Measurements from ENCODE around the gene ABCA2.

The ABCA2 gene

DNA sequence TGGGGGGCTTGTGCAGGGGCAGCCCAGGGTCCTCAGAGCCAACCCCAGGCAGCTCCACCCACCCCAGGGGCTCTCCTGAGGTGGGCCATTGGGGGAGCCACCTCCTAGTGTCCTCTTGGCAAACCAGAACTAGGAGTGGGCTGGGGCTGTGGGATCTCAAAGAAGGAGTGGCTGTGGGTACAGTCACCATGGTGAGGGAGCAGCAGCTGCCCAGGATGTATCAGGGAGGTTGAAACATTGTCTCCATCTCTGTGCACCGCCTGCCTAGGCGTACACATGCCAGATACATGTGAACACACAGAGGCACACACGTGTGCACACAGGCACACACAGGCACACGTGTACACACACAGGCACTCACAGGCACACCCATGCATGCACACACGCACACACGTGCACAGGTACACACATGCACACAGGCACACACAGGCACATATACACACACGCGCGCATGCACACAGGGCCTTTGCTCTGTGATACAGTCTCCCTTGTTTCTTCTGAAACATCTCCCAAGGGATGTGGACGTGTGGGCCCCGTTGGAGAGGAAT, 65.3 kb downstream of the ABCA2 start:
- no peak for DNase-seq (ENCODE audit: low read depth)

DNA sequence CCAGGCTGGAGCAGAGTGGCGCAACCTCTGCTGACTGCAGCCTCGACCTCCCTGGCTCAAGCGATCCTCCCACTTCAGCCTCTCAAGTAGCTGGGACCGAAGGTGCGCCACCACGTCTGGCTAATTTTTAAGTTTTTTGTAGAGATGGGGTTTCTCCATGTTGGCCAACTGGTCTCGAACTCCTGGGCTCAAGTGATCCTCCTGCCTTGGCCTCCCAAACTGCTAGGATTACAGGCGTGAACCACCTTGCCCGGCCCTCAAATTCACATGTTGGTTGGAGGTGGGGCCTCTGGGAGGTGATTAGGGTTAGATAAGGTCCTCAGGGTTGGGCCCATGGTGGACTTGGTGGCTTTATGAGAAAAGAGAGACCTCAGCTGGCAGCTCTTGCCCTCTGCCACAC, 65.9 kb downstream of the ABCA2 start:
- no peak for DNase-seq (ENCODE audit: low read depth)

DNA sequence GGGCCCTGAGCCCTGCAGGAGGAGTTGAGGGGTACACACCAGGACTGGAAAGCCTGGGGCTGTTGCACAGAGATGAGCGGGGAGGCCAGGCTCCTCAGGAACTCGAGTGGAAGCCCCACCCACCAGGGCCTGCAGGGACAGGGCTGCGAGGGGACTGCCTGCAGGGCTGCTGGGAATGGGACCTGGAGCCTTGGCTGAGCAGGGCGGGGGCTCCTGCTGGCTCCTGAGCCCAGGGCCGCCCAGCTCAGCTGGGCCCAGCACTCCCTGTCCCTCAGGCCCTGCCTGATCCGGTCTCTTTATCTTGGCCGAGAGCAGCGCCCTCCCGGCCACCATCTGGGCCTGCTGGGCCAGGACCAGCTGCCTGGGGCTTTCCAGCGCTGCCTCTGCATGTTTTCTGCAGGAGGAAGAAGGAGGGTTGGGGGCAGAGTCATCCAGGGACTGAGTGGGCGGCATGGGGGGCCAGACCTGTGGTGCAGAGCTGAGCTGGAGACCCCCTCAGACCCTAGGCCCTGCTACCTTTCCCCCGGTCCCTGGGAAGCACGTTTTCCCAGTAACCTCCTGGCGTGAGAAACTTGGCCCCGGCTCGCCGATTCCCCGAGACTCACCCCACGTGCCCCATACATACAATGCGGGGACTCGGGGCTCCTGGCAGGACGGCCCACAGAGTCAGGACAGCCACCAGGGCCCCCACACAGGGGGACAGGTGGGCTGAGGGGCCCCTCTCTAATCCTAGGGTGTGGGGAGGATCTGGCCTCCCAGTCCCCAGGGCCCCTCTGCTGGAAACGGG, 66.6 kb downstream of the ABCA2 start:
- DNase-seq (ENCODE audit: low read depth): no peak

DNA sequence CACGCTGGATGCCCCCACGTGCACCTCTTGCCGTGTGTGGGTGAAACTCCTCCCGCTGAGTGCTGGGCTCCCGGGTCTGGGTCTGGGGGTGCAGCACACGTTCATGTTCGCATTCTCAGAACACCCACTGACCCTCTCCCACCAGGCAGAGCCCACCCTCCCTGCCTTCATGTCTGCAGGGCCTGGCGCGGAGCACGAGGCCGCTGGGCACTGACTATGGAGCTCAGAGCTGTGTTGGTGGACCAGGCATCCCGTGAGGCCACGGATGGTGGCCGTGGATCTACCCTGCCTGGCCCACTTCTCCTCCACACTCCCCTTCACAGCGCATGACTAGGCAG, 67.1 kb downstream of the ABCA2 start:
- DNase-seq (ENCODE audit: low read depth): no peak

DNA sequence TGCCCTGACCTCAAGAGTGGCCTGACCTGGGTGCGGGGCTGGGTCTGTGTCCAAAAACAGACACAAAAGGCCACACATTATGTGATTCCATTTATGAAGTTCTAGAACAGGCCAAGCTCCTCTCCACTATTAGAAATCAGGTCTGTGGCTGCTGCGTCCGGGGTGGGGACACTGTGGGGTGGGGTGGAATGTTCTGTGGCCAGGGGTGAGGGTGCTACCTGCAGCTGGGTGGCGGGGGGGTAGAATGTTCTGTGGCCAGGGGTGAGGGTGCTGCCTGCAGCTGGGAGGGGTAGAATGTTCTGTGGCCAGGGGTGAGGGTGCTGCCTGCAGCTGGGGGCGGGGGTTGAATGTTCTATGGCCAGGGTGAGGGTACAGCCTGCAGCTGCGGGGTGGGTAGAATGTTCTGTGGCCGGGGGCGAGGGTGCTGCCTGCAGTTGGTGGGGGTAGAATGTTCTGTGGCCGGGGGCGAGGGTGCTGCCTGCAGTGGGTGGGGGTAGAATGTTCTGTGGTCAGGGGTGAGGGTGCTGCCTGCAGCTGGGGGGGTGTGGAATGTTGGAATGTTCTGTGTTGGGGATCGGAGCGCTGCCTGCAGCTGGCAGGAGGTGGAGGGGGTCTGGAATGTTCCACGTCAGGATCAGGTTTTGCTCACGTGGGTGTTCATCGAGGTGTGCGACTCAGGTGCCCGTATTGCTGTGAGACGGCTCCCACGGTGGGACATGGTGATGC, 67.7 kb downstream of the ABCA2 start:
- no peak for DNase-seq (ENCODE audit: low read depth)

DNA sequence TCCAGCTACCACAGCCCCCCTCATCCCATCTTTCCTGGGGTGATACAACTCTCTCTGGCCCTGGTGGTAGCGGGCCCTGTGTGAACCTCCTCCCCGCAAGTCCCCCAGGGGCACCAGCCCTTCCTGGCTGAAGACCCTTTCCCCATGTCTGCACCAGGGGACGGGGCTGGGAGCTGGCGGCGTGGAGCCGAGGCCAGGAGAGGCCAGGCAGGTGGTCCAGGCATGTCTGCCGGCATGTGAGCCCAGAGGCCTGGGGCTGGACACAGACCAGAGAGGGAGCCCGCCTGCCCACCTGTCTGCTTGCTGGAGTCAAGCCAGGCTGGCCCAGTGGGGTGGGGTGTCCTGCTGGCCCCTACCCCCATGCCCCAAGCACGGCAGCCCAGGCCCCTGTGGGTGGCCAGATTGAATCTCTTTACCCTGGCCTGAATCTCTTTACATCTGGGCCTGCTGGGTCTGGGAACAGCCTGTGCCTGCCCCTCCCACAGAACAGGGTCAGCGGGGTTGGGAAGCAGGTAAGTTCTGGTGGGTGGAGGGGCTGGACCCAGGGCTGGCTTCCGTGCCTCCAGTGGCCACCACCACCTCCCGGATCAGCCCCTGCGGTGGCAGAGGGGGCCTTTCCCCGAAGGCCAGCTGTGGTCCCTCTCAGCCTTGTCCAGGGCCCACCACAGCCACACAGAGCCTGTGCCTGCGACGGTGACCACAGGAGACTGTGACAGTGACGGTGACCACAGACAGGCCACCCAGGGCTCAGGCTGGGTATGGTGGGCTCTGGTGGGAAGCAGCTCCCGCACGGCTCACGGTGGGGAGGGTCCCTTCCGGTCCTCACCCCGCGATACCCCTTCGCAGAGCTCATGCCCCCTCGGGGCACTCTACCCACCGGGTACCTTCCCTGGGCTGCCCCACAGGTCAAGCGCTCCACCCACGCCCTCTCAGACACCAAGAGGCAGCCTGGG, 68.9 kb downstream of the ABCA2 start:
- DNase-seq (ENCODE audit: low read depth): no peak

DNA sequence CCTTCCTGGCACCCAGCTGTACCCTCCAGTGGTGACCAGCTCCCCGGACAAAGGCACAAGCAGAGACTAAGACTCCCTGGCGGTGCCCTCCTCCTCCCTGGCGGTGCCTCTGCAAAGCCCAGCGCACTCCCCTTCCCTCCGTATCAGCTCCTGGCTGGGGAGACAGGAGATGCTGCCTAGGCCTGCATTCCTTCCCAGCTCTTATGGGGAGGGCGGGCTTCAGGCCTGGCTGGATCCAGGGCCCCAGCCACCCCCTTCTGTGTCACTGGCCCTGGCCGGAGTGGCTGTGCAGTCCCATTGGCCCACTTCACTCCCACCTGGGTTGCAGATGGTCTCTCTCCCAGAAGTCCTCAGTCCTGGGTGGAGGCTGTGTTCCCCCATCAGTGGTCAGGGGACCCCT, 69.6 kb downstream of the ABCA2 start:
- DNase-seq (ENCODE audit: low read depth): no peak

DNA sequence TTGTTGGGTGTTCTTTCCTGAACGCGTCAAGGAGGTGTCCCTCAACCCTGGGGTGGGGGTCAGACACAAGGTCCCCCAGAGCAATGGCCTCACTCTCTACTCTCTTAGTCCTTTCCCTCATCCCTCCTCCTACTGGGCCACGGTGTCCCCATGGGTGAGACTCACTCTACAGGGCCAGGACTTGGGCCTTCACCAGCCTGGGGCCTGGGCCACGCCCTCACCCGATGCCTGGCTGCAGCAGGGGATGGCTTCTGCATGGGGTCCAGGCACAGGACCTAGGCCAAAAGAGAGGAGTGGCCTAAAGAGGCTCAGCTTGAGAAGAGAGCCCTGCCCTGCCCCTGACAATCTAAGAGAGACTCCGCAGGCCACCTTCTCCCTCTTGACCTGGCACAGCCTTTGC, 70.1 kb downstream of the ABCA2 start:
- DNase-seq (ENCODE audit: low read depth): no peak

DNA sequence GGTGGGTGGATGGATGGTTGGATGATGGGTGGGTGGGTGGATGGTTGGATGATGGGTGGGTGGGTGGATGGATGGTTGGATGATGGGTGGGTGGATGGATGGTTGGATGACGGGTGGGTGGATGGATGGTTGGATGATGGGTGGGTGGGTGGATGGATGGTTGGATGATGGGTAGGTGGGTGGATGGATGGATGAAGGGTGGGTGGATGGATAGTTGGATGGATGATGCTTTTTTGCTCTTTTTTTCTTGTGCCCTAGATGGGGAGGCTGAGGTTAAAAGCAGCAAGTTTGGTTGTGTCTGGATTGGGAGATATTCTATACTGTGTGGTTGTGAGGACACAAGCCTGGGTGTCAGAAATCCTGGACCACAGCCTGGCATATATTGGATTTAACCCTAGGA, 70.6 kb downstream of the ABCA2 start:
- DNase-seq (ENCODE audit: low read depth): no peak
